Measurements from ENCODE around the gene TNS3.

TNS3 gene

GRCh38 chr7:47249361-47249760, 332.6 kb downstream of the TNS3 start:
- DNase-seq (ENCODE audit: extremely low read depth in 1 of 2, low read depth in 1 of 2): no peak

GRCh38 chr7:47248797-47249196, 333.1 kb downstream of the TNS3 start:
- DNase-seq (ENCODE audit: extremely low read depth in 1 of 2, low read depth in 1 of 2): no peak

- no peak for DNase-seq (ENCODE audit: extremely low read depth in 1 of 2, low read depth in 1 of 2)
Observed at GRCh38 chr7:47247132-47247531, 334.8 kb downstream of the TNS3 start.

GRCh38 chr7:47244692-47245091, 337.2 kb downstream of the TNS3 start:
- DNase-seq (ENCODE audit: extremely low read depth in 1 of 2, low read depth in 1 of 2): no peak

GRCh38 chr7:47241112-47242065, 340.5 kb downstream of the TNS3 start:
- DNase-seq (ENCODE audit: extremely low read depth in 1 of 2, low read depth in 1 of 2): no peak

- no peak for DNase-seq (ENCODE audit: extremely low read depth in 1 of 2, low read depth in 1 of 2)
Observed at GRCh38 chr7:47239931-47240421, 341.9 kb downstream of the TNS3 start.

- DNase-seq (ENCODE audit: extremely low read depth in 1 of 2, low read depth in 1 of 2): no peak
Observed at GRCh38 chr7:47239034-47239433, 342.9 kb downstream of the TNS3 start.

- DNase-seq (ENCODE audit: extremely low read depth in 1 of 2, low read depth in 1 of 2): no peak
Observed at GRCh38 chr7:47236480-47237129, 345.3 kb downstream of the TNS3 start.

GRCh38 chr7:47233996-47234395, 347.9 kb downstream of the TNS3 start:
- DNase-seq (ENCODE audit: extremely low read depth in 1 of 2, low read depth in 1 of 2): no peak

- DNase-seq (ENCODE audit: extremely low read depth in 1 of 2, low read depth in 1 of 2): no peak
Observed at GRCh38 chr7:47232751-47233412, 349.0 kb downstream of the TNS3 start.

- no peak for DNase-seq (ENCODE audit: extremely low read depth in 1 of 2, low read depth in 1 of 2)
Observed at GRCh38 chr7:47231627-47232026, 350.3 kb downstream of the TNS3 start.

- no peak for DNase-seq (ENCODE audit: extremely low read depth in 1 of 2, low read depth in 1 of 2)
Observed at GRCh38 chr7:47231032-47231431, 350.9 kb downstream of the TNS3 start.

- no peak for DNase-seq (ENCODE audit: extremely low read depth in 1 of 2, low read depth in 1 of 2)
Observed at GRCh38 chr7:47228386-47229014, 353.4 kb downstream of the TNS3 start.

- no peak for DNase-seq (ENCODE audit: extremely low read depth in 1 of 2, low read depth in 1 of 2)
Observed at GRCh38 chr7:47227762-47228177, 354.1 kb downstream of the TNS3 start.

- DNase-seq (ENCODE audit: extremely low read depth in 1 of 2, low read depth in 1 of 2): no peak
Observed at GRCh38 chr7:47226696-47227095, 355.2 kb downstream of the TNS3 start.

- DNase-seq (ENCODE audit: extremely low read depth in 1 of 2, low read depth in 1 of 2): no peak
Observed at GRCh38 chr7:47225387-47226131, 356.4 kb downstream of the TNS3 start.

Measured in activated CD8-positive, alpha-beta memory T cell treated with anti-CD3 and anti-CD28 coated beads for 1 hour (primary cell).